HG03558 (cell line): ENCODE data around the gene GPC6.
"Not testable (repeated sequence)": the region's sequence is repeated elsewhere in the genome, so short reads cannot be mapped to it uniquely, and the experiment has no call there.

ENCODE experiments used
- ATAC-seq: cut with Tn5 transposase; IDR thresholded peaks from one replicate; pipeline ENCODE4 v1.9.1; 2021; ENCODE audit warnings: moderate number of reproducible peaks; ENCODE audit not compliant: unreplicated experiment; ENCODE audit errors: extremely low read depth

The GPC6 gene

DNA sequence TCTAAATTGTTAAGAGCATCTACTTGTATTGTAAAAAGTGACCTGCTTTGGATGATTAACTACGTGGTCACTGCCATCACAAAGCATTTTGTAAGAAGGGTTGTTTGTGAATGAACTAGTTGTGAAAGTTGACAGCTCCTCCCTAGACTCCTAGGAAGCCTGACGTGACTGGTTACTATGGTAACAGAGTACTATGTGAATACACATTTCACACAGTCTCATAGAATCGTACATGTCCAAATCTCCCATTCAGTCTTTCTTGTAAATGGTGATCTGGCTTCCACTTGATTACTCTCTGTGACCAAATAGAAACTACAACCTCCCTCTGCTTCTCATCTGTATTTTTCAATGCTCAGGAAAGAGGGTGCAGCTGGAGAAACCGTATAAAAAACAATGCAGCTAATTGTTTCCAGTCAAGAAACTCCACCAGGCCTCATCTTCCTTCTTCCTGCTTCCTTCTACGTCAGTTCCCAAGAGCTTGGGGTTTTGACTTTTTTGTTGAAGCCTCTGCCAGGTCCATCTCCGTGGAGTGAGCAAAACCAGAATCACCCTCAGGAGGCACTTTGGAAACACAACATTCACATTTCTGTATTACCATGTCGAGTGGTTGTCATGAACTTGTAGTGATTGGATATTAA lies 83.4 kb downstream of the GPC6 start:
- ATAC-seq = no peak

- ATAC-seq = no peak
These were observed 90.2 kb downstream of the GPC6 start for GRCh38 chr13:93316841-93317240.

- ATAC-seq = no peak
These were observed 92.1 kb downstream of the GPC6 start for GRCh38 chr13:93318534-93319254.

- ATAC-seq = no peak
These were observed 94.3 kb downstream of the GPC6 start for GRCh38 chr13:93320942-93321341.

GRCh38 chr13:93323880-93324279 lies 97.3 kb downstream of the GPC6 start:
- not testable (repeated sequence) for ATAC-seq

DNA sequence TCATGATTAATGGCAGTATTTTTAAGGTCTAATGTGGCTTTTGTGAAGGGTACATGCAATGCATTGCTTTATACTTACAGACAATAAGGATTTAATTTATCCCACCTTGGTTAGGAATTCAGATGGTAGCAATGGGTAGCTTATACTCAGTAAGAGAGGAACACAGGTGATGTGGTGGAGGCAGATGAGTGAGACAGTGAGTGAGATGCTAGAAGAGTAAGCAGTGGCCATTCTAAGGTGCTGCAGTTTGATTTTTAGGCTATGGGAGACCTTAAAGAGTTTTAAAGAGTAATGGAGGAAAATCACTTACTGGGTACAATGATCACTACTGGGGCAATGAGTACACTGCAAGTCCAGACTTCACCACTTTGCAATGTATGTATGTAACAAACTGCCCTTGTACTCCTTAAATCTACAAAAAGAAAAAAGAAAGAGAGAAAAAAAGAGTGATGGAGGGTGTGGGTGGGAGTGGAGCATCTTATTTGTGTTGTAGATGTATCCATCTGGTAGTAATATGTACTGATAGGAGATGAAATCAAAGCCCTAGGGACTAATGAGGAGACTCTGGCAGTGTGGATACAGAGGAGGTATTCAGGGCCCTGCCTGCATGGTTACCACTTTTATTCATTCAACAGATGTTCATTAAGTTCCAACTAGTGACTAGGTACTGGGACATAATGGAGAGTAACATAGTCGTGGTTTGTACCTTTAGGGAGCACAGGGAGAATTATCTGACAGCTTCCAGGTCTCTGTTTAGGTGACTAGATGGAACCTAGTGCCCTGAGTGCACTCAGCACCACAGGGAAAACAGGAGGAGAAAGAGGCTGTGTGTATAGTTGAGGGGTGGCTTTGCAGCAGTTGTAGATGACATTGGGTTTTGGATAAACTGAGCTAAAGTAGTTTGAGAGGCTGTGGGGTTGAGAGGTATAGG lies 99.0 kb downstream of the GPC6 start:
- ATAC-seq = no peak

- no peak for ATAC-seq
These were observed 99.7 kb downstream of the GPC6 start for GRCh38 chr13:93326234-93326811.

DNA sequence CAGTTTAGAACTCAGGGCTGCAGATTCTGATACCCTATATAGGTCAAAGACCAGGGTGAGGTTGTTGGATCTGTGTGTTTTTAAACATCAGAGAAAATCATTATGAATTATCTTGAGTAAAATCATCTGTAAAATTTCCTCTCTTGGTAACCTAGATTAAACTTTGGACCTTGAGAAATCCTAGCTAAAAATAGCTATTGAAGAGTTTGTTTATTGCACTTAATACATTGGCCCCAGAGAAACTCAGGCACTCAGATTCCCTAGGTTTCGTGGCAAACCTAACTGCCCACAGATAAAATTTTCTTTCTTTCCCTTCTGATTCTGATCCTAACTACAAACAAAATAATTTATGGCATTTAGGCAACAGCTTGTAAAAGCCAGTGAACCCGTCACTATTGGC lies 102.3 kb downstream of the GPC6 start:
- ATAC-seq = no peak

DNA sequence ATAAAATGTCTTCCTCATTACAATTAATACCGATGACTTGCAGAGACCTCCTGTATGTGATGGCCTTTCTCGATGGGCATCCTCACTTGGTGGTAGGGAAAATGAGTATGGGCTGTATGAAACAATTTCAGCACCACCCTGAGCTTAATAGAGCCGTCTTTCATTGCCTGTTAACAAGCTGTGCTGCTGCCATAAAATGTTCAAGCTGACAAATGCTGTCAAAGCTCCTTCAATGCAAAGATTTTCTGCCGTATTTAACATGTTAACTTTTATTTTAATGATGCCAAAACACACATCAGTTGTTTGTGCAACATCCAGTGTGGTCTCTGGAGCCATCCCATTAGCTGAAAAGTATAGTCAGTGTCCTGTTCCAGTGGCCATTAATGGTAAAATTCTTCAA lies 110.1 kb downstream of the GPC6 start:
- no peak for ATAC-seq

- ATAC-seq = no peak
These were observed 111.4 kb downstream of the GPC6 start for GRCh38 chr13:93338030-93338429.

GRCh38 chr13:93338906-93339305 lies 112.3 kb downstream of the GPC6 start:
- no peak for ATAC-seq

DNA sequence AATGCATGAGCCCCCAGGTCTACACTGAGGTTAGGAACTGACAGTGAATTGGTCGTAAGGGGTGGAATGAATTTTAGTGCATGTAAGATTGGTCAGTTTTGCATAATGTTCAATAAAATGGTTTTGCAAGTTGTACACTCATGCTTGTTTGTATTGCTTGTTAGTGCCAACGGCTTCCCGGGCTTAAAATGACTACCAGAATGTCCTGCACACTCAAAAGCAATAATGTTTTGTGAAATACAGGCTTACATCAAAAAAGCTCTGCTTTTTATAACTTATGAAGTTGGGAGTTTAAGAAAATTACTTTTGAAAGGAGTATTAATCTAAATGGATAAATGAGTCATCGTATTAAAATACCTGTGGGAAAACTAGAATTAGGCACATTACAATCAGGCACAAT lies 112.9 kb downstream of the GPC6 start:
- ATAC-seq = no peak

DNA sequence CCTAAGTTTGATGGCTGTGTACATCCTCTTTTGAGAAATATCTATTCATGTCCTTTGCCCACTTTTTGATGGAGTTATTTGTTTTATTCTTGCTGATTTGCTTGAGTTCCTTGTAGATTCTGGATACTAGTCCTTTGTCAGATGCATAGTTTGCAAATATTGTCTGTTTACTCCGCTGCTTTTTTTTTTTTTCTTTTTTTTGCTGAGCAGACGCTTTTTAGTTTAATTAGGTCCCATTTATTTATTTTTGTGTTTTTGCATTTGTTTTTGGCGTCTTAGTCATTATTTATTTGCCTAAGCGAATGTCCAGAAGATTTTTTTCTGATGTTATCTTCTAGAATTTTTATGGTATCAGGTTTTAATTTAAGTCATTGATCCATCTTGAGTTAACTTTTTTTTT lies 114.9 kb downstream of the GPC6 start:
- ATAC-seq = no peak

DNA sequence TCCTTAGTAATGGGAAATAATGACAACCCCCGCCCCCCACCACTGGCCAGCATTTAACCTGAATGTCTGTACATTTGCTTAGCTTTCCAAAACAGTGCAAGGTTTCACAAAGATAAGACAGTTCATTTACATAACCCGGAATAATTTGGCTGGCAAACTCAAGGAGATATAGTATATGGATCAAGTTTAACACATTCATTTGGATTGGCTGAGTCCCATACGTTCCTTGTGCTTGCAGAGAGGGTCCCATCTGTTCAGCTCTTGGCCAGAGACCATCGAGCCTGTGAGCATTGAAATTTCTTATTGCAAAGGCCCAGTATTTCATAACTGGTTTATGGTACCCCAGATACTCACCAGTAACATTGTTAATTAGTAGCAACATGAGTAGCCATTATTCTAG lies 116.5 kb downstream of the GPC6 start:
- ATAC-seq = no peak

- ATAC-seq = no peak
These were observed 117.6 kb downstream of the GPC6 start for GRCh38 chr13:93344048-93344705.

GRCh38 chr13:93345024-93345423 lies 118.4 kb downstream of the GPC6 start:
- ATAC-seq = no peak

GRCh38 chr13:93345770-93346169 lies 119.2 kb downstream of the GPC6 start:
- no peak for ATAC-seq

GRCh38 chr13:93352616-93353015 lies 126.0 kb downstream of the GPC6 start:
- no peak for ATAC-seq

DNA sequence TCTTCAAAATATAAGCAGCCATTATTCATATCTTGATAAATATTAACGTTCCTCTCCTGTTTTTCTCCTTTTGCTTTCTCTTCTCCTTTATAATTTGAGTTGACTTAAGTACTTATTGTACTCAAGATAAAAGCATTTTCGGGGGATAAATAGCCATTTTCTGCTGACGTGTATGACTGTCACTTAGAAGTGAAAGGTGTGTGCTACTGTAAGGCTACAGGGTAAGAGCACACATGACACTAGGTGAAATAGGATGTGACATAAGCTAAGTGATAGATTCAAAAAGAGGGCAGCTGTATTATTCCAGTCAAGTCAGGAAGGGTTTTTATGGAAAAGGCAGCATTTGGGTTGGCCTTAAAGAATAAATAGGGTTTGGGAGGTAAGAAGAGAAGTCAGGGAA lies 128.5 kb downstream of the GPC6 start:
- ATAC-seq = no peak

GRCh38 chr13:93356469-93356868 lies 129.9 kb downstream of the GPC6 start:
- ATAC-seq = no peak
